GM12864 (cell line): ENCODE measurements around the gene ANK2.

Source experiments
- DNase-seq: peaks from one replicate; pipeline ENCODE4 v3.0.0-alpha.2; 2011; ENCODE audit warnings: low read depth
- H3K4me3 ChIP-seq: 2 replicates; pipeline ENCODE4 v1.5.1; 2011; ENCODE audit warnings: mild to moderate bottlenecking, low read depth, low read length, control low read depth
- TF ChIP-seq, protein P1 (sequence below): IDR thresholded peaks from 2 replicates; pipeline ENCODE4 v1.5.1; 2011; ENCODE audit warnings: low read depth, mild to moderate bottlenecking, moderate library complexity, low read length, control low read depth, inconsistent platforms; ENCODE audit errors: missing control alignments

ANK2 gene

DNA sequence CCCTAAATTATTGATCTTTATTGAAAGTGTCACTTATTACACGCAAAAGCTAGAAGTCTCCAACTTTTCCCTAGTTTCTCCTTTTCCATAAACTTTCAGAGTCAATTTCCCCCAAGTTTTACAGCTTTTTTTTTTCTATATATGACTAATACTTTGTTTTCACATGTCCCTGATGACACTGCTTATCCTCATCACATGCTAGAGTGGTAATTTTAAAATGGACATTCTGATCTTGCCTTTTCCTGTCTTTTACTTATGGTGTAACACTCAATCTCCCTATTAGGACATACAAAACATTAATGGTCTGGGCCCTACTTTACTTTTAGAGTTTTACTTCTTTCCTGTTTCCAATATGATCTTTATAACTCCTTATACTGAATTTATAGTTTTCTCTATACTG is 112.6 kb downstream of the ANK2 start:
- DNase-seq, result no peak
- H3K4me3 ChIP-seq, result no peak overlapping the region
- TF ChIP-seq, protein P1, sequence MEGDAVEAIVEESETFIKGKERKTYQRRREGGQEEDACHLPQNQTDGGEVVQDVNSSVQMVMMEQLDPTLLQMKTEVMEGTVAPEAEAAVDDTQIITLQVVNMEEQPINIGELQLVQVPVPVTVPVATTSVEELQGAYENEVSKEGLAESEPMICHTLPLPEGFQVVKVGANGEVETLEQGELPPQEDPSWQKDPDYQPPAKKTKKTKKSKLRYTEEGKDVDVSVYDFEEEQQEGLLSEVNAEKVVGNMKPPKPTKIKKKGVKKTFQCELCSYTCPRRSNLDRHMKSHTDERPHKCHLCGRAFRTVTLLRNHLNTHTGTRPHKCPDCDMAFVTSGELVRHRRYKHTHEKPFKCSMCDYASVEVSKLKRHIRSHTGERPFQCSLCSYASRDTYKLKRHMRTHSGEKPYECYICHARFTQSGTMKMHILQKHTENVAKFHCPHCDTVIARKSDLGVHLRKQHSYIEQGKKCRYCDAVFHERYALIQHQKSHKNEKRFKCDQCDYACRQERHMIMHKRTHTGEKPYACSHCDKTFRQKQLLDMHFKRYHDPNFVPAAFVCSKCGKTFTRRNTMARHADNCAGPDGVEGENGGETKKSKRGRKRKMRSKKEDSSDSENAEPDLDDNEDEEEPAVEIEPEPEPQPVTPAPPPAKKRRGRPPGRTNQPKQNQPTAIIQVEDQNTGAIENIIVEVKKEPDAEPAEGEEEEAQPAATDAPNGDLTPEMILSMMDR, result no peak

- no peak for DNase-seq
- TF ChIP-seq, protein P1, result no peak
Measured at GRCh38 chr4:113169368-113169767, 119.9 kb downstream of the ANK2 start.

DNA sequence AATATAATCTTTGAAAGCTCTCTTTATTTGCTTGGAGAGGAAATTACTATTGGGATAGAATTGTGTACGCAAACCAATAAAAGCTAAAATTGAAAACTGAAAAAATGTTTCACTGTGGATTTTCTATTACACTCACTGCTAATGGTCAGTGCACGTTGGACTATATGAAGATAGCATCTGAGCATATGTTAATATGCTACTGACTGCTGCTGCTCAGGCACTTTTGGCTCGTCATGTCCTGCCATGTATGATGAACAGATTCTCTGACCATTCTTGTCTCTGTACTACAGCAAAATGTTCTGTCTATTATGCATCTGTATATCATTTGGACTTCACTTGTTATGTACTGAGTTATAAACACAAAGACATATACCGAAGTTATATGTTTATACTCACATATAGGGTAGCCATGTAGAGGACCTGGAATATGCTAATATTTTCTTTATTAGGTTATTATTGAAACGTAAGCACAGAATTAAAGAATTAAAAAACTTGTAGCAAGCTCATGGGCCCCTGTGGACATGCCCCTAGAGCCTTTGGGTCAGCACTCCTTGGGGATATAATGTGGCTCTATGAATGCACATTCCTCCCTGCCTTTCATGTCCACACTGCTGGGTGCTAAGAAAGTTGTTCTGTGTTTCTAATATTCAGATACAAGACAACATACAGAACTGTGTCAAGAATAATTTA is 120.8 kb downstream of the ANK2 start:
- no peak for DNase-seq
- H3K4me3 ChIP-seq, result no peak overlapping the region
- TF ChIP-seq, protein P1, result no peak

More at GRCh38 chr4:113169368-113169767, 119.9 kb downstream of the ANK2 start:
- H3K4me3 ChIP-seq, result no peak overlapping the region

DNA sequence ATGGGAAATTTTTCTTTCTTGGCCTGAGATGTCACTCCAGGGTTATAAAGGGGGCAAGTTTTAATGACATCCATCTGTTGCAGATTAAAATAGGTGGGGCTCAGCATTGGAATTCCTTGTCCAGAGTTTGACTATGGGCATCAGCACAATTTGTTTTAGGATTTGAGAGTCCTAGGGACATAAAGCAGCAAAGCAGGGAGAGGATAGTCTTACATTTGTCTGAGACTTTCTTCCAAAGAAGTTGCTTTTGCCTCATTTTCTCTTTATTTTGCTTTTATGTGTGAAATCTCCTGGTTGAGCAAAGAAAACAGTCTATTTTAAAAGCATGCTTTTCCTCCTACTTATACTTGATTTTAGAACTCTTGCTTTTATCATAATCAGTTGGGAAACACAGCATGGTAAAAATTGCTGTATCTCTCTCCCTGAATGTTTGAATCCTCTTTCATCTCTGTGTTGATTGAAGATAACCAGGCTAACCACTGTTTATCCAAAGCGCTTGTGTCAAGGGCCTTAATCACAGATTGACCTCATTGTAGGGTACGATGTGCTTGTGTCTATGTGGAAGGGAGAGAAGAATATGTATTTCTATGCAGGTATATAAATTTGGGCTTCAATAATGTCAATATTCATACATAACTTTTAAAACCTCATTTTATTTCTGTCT is 121.5 kb downstream of the ANK2 start:
- TF ChIP-seq, protein P1, result no peak
- no peak for DNase-seq
- H3K4me3 ChIP-seq, result no peak overlapping the region

- no peak for DNase-seq
- H3K4me3 ChIP-seq, result no peak overlapping the region
- TF ChIP-seq, protein P1, result no peak
Measured at GRCh38 chr4:113173126-113173792, 123.8 kb downstream of the ANK2 start.

DNA sequence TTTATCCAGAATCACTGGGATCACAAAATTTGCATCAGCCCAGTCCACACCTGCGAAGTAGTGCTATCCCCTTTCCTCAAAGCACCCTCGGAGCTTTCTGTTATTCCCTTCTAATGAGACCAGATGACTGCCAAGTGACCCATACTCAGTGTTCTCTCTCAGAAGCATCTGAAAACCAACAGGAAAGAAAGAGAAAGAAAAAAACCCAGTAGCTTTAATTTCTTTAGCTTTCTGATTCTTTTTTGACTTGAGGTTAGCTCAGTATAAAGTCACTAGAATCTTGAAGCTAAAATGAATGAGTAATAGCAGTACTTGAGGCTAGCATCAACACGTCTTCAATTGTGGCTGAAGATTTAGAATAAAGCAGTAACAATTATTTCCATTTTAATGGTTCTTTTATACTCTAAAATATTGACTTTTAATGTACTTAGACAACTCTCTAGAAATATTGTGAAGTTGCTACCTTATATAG is 124.4 kb downstream of the ANK2 start:
- no peak for DNase-seq
- no peak overlapping the region for H3K4me3 ChIP-seq
- TF ChIP-seq, protein P1, result no peak
